GM19193 (cell line): ENCODE results near the gene KIAA1614.

Experiments
- POLR2A ChIP-seq: IDR thresholded peaks from 4 replicates; pipeline ENCODE4 v1.6.1; 2011; ENCODE audit not compliant: insufficient read depth, insufficient read length; ENCODE audit errors: extremely low read depth

Gene KIAA1614

DNA sequence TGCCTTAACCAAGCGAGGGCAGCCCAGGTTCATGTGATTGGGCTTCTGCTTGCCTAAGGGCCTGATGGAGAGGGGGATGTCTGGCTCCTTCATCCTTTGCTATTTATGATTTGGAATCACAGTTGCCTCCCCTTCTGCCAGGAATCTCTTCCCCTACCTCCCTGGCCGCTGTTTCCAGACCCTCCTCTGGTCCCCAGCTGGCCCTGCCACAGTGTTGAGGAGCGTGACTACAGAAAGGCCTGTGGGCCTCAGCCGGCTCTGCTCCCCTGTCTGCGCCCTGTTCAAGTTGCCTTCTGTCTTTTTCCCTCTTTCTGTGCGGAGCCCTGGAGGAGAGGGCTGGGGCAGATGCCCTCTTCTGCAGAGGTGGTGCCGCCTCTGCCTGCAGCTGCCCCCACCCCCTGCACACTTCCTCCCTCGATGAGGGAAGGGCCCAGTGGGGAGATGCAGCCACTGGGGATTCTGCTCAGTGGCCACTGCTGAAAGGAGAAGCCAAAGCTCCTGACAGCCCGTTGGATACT is 6.5 kb downstream of the KIAA1614 start:
- no peak for TF ChIP-seq POLR2A

DNA sequence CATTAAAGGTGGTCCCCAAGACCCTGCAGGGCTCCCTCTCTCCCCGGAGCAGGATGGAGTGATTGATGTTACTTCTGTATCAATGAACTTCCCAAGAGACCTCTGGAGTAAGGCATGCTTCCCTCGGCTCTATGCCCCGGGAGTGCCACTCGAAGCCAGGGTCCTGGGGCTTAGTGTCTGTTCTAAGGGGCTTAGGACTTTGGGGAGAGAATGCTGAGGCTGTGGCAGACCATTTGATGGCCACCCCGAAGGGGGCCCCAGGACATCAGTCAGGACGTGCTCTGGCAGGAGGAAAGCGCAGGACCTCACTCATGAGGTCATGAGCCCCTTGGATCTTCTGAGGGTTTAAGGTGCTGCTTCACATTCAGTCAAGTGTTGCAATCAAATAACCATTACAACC is 7.5 kb downstream of the KIAA1614 start:
- TF ChIP-seq POLR2A: no peak

- TF ChIP-seq POLR2A: no peak
These were observed 8.0 kb downstream of the KIAA1614 start for GRCh38 chr1:180920702-180921101.

DNA sequence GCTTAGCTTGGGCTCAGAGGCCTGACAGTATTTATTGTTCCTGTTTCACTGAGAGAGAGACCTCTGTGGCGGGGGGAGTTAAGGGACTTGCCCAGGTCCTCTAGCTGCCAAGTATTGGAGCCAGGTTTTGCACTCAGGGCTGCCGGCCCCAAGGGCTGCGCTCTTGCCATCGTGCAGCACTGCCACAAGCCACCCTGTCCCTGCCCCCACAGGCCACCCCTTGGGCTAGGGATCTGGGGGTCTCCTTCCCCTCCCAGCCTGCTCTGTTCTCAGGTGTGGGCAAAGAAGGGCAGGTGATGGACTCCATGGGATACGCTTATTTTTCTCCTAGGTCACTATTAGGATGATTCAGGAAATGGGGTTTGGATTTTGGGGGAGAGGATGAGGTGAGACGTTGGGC is 8.7 kb downstream of the KIAA1614 start:
- no peak for TF ChIP-seq POLR2A

- TF ChIP-seq POLR2A: no peak
These were observed 9.4 kb downstream of the KIAA1614 start for GRCh38 chr1:180921891-180922630.

GRCh38 chr1:180922631-180923015 is 9.9 kb downstream of the KIAA1614 start:
- TF ChIP-seq POLR2A: no peak

DNA sequence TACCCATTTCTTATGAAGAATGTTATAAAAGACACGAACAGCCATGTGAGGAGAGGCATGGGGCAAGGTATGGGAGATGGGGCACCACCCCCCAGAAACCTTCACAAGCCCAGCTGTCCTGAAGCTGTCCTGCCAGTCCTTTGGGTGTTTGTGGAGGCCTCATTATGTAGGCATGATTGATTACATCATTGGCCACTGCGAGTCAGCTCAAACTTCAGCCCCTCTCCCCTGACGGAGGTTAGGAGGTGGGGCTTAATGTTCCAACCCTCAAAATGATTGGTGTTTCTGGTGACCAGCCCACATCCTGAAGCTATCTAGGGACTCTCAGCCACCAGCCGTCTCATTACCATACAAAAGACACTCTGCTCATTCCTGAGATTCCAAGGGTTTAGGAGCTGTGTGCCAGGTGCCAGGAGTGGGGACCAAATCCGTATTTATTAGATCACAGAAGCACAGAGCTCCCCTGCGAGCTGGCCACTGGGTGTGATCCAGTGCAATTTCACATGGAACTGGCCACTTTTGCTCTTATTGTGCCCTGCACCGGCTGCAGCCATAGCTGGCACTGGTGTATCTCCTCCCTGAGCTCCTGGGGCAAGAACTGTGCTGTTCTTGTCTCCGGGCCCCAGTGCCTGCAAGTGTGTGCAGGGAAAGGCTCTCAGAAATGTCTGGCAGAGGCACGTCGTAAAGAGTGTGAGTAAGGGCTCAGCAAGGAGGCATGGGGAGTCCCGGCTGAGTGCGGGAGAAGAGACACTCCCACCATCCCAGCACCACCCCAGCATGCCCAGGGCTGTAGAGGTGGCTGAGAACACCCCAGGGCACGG is 10.5 kb downstream of the KIAA1614 start:
- no peak for TF ChIP-seq POLR2A

DNA sequence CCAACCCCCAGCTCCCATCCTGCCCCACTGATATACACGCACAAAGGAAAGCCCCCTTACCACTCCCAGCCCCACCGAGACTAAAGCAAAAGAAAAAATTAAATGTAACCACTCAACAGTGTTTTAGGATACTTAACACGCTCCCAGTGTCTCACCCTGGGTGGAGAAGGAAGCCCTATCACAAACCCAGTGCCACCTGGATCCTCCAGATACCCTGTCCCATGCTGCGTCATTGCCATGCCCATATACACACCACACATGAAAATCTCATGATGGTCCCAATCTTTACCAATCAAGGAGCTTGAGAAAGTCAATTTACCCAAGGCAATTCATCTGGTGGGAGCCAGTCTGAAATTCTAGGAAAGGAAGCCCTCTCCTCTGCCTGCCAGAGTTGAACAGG is 11.2 kb downstream of the KIAA1614 start:
- no peak for TF ChIP-seq POLR2A

DNA sequence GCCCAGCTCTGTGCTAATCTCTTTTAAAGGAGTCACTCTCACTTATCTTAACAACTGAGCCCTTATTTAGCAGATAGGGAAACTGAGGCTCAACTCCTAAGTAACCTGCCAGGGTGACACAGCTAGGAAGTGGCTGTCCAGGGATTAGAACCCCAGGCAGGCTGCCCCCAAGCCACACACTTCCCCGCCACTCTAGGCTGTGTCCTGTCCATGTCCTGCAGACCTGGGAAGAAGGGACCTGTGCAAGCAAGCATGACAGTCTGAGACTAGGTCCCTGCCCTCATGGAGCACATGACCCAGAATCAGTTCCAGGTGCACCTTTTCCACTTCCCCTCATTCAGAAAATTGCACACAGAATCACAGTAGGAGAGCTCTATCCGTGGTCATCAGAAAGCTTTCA is 12.2 kb downstream of the KIAA1614 start:
- no peak for TF ChIP-seq POLR2A

GRCh38 chr1:180925471-180926051 is 12.9 kb downstream of the KIAA1614 start:
- TF ChIP-seq POLR2A: no peak

- no peak for TF ChIP-seq POLR2A
These were observed 13.7 kb downstream of the KIAA1614 start for GRCh38 chr1:180926164-180926981.

DNA sequence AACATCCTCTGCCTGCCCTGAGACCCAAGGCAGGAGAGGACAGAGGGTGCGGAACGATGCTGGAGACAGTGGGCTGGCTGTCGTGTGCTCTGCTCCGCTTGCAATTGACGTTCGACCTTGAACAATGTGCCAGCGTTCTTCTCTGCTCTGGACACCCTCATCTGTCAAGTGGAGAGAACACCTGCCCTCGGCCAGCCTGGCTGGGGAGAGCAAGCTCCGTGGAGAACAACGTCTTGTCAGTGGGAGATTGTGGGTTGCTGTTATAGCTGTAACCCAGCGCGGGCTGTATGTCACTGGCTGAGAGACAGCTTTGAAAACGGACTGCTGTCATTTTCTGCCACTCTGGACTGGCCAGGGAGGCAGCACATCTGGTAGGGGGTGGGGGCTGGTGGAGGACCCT is 14.7 kb downstream of the KIAA1614 start:
- no peak for TF ChIP-seq POLR2A

- TF ChIP-seq POLR2A: no peak
These were observed 15.1 kb downstream of the KIAA1614 start for GRCh38 chr1:180927841-180928240.

GRCh38 chr1:180928331-180929230 is 15.9 kb downstream of the KIAA1614 start:
- no peak for TF ChIP-seq POLR2A

DNA sequence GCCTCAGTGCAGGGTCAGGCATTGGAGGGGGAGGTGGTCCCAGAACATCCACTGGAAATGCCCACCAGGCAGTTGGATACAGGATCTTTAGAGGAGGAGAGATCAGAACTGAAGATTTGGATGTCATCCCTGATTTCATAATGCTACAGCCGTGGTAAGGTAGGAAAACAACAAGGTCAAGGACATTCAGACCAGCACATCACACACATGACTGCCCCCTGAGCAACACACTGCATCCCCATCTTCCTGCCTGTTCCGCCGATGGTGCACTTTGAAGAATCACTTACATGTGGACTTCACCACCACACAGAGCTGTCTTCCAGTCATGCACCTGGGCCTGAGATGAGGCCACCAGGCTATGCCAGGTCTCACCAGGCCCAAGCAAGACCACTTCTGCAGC is 16.7 kb downstream of the KIAA1614 start:
- no peak for TF ChIP-seq POLR2A

GRCh38 chr1:180930687-180931086 is 18.0 kb downstream of the KIAA1614 start:
- no peak for TF ChIP-seq POLR2A
